ENCODE results near the gene PARP12.

Gene PARP12

GRCh38 chr7:140058517-140058916 is 4.2 kb downstream of the PARP12 start:
- no peak for DNase-seq

GRCh38 chr7:140057143-140057535 is 5.6 kb downstream of the PARP12 start:
- DNase-seq: no peak

GRCh38 chr7:140056431-140057142 is 6.2 kb downstream of the PARP12 start:
- DNase-seq: no peak

- DNase-seq: no peak
Measured at GRCh38 chr7:140055833-140056232, 6.9 kb downstream of the PARP12 start.

- DNase-seq: no peak
Measured at GRCh38 chr7:140054751-140055150, 8.0 kb downstream of the PARP12 start.

- no peak for DNase-seq
Measured at GRCh38 chr7:140053812-140054539, 8.8 kb downstream of the PARP12 start.

GRCh38 chr7:140051820-140052219 is 10.9 kb downstream of the PARP12 start:
- no peak for DNase-seq

GRCh38 chr7:140050100-140050499 is 12.7 kb downstream of the PARP12 start:
- DNase-seq: no peak

GRCh38 chr7:140049339-140050024 is 13.3 kb downstream of the PARP12 start:
- DNase-seq: no peak

- DNase-seq: no peak
Measured at GRCh38 chr7:140048989-140049338, 13.8 kb downstream of the PARP12 start.

GRCh38 chr7:140048138-140048537 is 14.6 kb downstream of the PARP12 start:
- DNase-seq: no peak

GRCh38 chr7:140047197-140047596 is 15.6 kb downstream of the PARP12 start:
- no peak for DNase-seq

- DNase-seq: no peak
Measured at GRCh38 chr7:140045697-140046096, 17.1 kb downstream of the PARP12 start.

GRCh38 chr7:140044251-140044650 is 18.5 kb downstream of the PARP12 start:
- no peak for DNase-seq

GRCh38 chr7:140042386-140042670 is 20.4 kb downstream of the PARP12 start:
- no peak for DNase-seq

GRCh38 chr7:140041659-140042385 is 20.9 kb downstream of the PARP12 start:
- DNase-seq: no peak

- no peak for DNase-seq
Measured at GRCh38 chr7:140039896-140040295, 22.9 kb downstream of the PARP12 start.

- no peak for DNase-seq
Measured at GRCh38 chr7:140039066-140039465, 23.7 kb downstream of the PARP12 start.

- no peak for DNase-seq
Measured at GRCh38 chr7:140036224-140036962, 26.4 kb downstream of the PARP12 start.

- no peak for DNase-seq
Measured at GRCh38 chr7:140035400-140036223, 27.1 kb downstream of the PARP12 start.

- DNase-seq: no peak
Measured at GRCh38 chr7:140034421-140034820, 28.3 kb downstream of the PARP12 start.

GRCh38 chr7:140033779-140034363 is 28.9 kb downstream of the PARP12 start:
- DNase-seq: no peak
